HepG2 (cell line): ENCODE measurements around the gene MLLT10. TPM values are rescaled to one million over a fixed set of nuclear protein-coding genes. Genes with fewer than 3 reads are reported as not detected.
A peak's percentile ranks its signal among the peaks of the same experiment; 100 is the strongest.
"Not testable (repeated sequence)": the region's sequence is repeated elsewhere in the genome, so short reads cannot be mapped to it uniquely, and the experiment has no call there.

Experiments
- ATAC-seq: fragments of 200-7000 bp; cut with Tn5 transposase; 3 replicates; pipeline ENCODE4 v1.9.1; 2020; ENCODE audit warnings: mild to moderate bottlenecking, moderate library complexity
- BruUV-seq: library from RNA; stranded (reverse); fragments of 400-500 nt; replicated peaks from 2 replicates; lab custom pipeline; 2021; lab: Mats Ljungman, UMichigan
- CTCF ChIA-PET: fragments of 300-600 bp; formaldehyde crosslinking; extraction: SDS; loops from one replicate; lab custom pipeline; 2021; ENCODE audit warnings: low total read pairs, inconsistent platforms, low intra/inter-chr PET ratio; lab: Yijun Ruan, JAX
- POLR2A ChIA-PET: fragments of 350-600 bp; sonication (Branson Sonifier 250); formaldehyde crosslinking; loops from one replicate; lab custom pipeline; 2020; ENCODE audit warnings: antibody characterized with exemption, inconsistent platforms; lab: Yijun Ruan, JAX
- DNase-seq: peaks from one replicate; pipeline ENCODE4 v3.0.0-alpha.2; 2015; ENCODE audit warnings: low spot score
- FAIRE-seq: peaks from 3 replicates; lab custom pipeline; 2011; peaks lifted over from hg19 to GRCh38; lab: Jason Lieb, UNC
- H2AFZ ChIP-seq: one replicate; pipeline ENCODE4 v1.6.1; 2011; ENCODE audit warnings: low read length, inconsistent platforms
- H3K27ac ChIP-seq: fragments of 300-600 bp; 3 replicates; pipeline ENCODE4 v1.8.0; 2011; ENCODE audit warnings: mixed run types, mild to moderate bottlenecking, mixed read lengths, low read length, inconsistent platforms; ENCODE audit not compliant: insufficient read depth; ENCODE audit errors: extremely low read length
- H3K27me3 ChIP-seq, 2 experiments: fragments of 200-600 bp in 1 of 2; 2 replicates in 1 of 2; 3 replicates in 1 of 2; pipeline versions ENCODE4 v1.6.0 to v1.8.0; 2011; ENCODE audit warnings: low read length in 2 of 2, mild to moderate bottlenecking in 2 of 2, moderate library complexity in 2 of 2, inconsistent platforms in 1 of 2; ENCODE audit not compliant: insufficient read depth in 2 of 2, control insufficient read depth in 1 of 2
- H3K36me3 ChIP-seq, 2 experiments: fragments of 200-600 bp in 1 of 2; replicated peaks in 1 of 2; 2 replicates in 1 of 2; 3 replicates in 1 of 2; pipeline versions ENCODE4 v1.5.1 to v1.8.0; 2011; ENCODE audit warnings: low read length in 2 of 2, inconsistent platforms in 1 of 2; ENCODE audit not compliant: insufficient read depth in 2 of 2, control insufficient read depth in 1 of 2
- H3K4me1 ChIP-seq: 2 replicates; pipeline ENCODE4 v1.5.1; 2012; ENCODE audit warnings: low read length, inconsistent platforms; ENCODE audit not compliant: insufficient read depth
- H3K4me2 ChIP-seq: 2 replicates; pipeline ENCODE4 v1.6.0; 2011; ENCODE audit warnings: low read depth, low read length, inconsistent platforms
- H3K4me3 ChIP-seq, 3 experiments: fragments of 200-600 bp in 1 of 3; sonication (generic), shearing (Covaris generic) in 1 of 3; replicated peaks in 1 of 3; 2 replicates each; pipeline ENCODE4 v1.5.1; 2011 to 2016; ENCODE audit warnings: low read length in 3 of 3, inconsistent platforms in 2 of 3, low read depth in 2 of 3, mild to moderate bottlenecking in 2 of 3, control low read depth in 1 of 3, mixed read lengths in 1 of 3; ENCODE audit not compliant: insufficient read depth in 1 of 3
- H3K79me2 ChIP-seq: one replicate; pipeline ENCODE4 v1.6.1; 2011; ENCODE audit warnings: low read length, inconsistent platforms; ENCODE audit not compliant: insufficient read depth
- H3K9ac ChIP-seq: 2 replicates; pipeline ENCODE4 v1.6.0; 2011; ENCODE audit warnings: mild to moderate bottlenecking, low read depth, low read length, inconsistent platforms; ENCODE audit not compliant: insufficient read depth
- H3K9me3 ChIP-seq: 2 replicates; pipeline ENCODE4 v1.5.1; 2012; ENCODE audit warnings: mild to moderate bottlenecking, low read length
- H4K20me1 ChIP-seq: 2 replicates; pipeline ENCODE4 v1.6.0; 2011; ENCODE audit warnings: inconsistent platforms, mild to moderate bottlenecking, low read length, moderate library complexity; ENCODE audit not compliant: insufficient read depth
- FOXO4 ChIP-seq: sonication (generic); formaldehyde crosslinking; conservative IDR thresholded peaks from 2 replicates; pipeline ENCODE4 v1.8.1; 2023; ENCODE audit warnings: missing genetic modification reagents
- RBM22 ChIP-seq: fragments of 200-400 bp; formaldehyde crosslinking; optimal IDR thresholded peaks from 2 replicates; pipeline ENCODE3; 2017; ENCODE audit warnings: mild to moderate bottlenecking, low read length, moderate library complexity
- RFX1 ChIP-seq: fragments of 450-650 bp; IDR thresholded peaks from 2 replicates; pipeline ENCODE4 v1.6.1; 2017
- ZSCAN20 ChIP-seq: sonication (generic); formaldehyde crosslinking; IDR thresholded peaks from 2 replicates; pipeline ENCODE4 v1.4.0; 2020; ENCODE audit warnings: missing genetic modification reagents, mild to moderate bottlenecking, borderline replicate concordance
- WGBS: methylation state at CpG from one replicate; pipeline ENCODE4 v1.1.6; 2017; ENCODE audit warnings: low lambda C conversion rate; 5-methylcytosine and 5-hydroxymethylcytosine counted together
- in situ Hi-C: cut with HindIII; loops from 2 replicates; pipeline ENCODE4 v1.10.0; 2017; ENCODE audit warnings: low pct_unique_long_range_greater_than_20kb; ENCODE audit not compliant: extremely low pct_ligation_motif_present
- intact Hi-C: fragments of 100-400 bp; cut with micrococcal nuclease; formaldehyde crosslinking; loops from one replicate; pipeline ENCODE4 v1.10.0; 2022; ENCODE audit not compliant: unreplicated experiment
- polyA plus RNA-seq, 8 experiments: library from polyadenylated mRNA; depleted of rRNA in 3 of 8; stranded (reverse) in 7 of 8; unstranded in 1 of 8; fragments of >200 nt; fragmentation: Illumina TruSeq in 4 of 8; extraction: Trizol in 4 of 8; gene quantifications; 2 replicates each; pipeline versions ENCODE4 v1.2.1 to v1.2.3, GENCODE V29; 2011 to 2016; ENCODE audit warnings: low read depth in 4 of 8, missing spikeins in 1 of 8, mixed read lengths in 1 of 8; ENCODE audit not compliant: insufficient read depth in 1 of 8
- total RNA-seq, 5 experiments: library from RNA; depleted of rRNA; stranded (reverse); fragments of >200 nt; fragmentation: Illumina TruSeq; extraction: Trizol; gene quantifications; 2 replicates each; pipeline ENCODE4 v1.2.3, GENCODE V29; 2016; ENCODE audit warnings: low read depth in 1 of 5

The MLLT10 gene
- total and polyA plus RNA-seq, 2 of the 13 experiments (the other 11 are each of a cell fraction or from before 2014, with no cell fraction given) = 51.3 to 84.1 TPM

GRCh38 chr10:21624421-21624820, 90.4 kb downstream of the MLLT10 start:
- H3K4me2 ChIP-seq, H3K79me2 ChIP-seq, H2AFZ ChIP-seq, ATAC-seq, POLR2A ChIA-PET, BruUV-seq, H3K9me3 ChIP-seq, H3K9ac ChIP-seq, H3K4me3 ChIP-seq, DNase-seq, CTCF ChIA-PET, in situ Hi-C loops, intact Hi-C loops, H3K27me3 ChIP-seq, H4K20me1 ChIP-seq, H3K27ac ChIP-seq, FAIRE-seq: not testable (repeated sequence)
- TF ChIP-seq FOXO4 (CRISPR knock-in tag) = 0 out of 2 replicates have a peak, but pooled peaks have one; percentile 70
- TF ChIP-seq RFX1 = peak; percentile 17; the same call in 1 of the 2 replicates
- H3K4me1 ChIP-seq = peaks cover 34% of the 10 kb centered on the region
- peaks cover 9 to 39% of the 10 kb centered on the region in 2 experiments for H3K36me3 ChIP-seq
- over 99% methylated on average over 6 of the region's 6 CpGs for whole genome bisulfite sequencing

GRCh38 chr10:21624951-21625350, 90.9 kb downstream of the MLLT10 start:
- H3K9ac ChIP-seq = no peak overlapping the region
- POLR2A ChIA-PET = no interaction called here
- H2AFZ ChIP-seq = no peak overlapping the region
- H3K4me3 ChIP-seq = no peak overlapping the region
- CTCF ChIA-PET = no interaction called here
- H3K4me1 ChIP-seq = peaks cover 34% of the 10 kb centered on the region
- no peak overlapping the region for H3K27ac ChIP-seq
- TF ChIP-seq ZSCAN20 (CRISPR knock-in tag) = no peak
- TF ChIP-seq RBM22 = peak; percentile 65
- TF ChIP-seq, all 625 proteins: peak for 1
- H4K20me1 ChIP-seq = no peaks in the 10 kb centered on the region; the same call in 1 of the 2 replicates
- in situ Hi-C loops (no loop called here), intact Hi-C loops (no loop called here)
- H3K36me3 ChIP-seq = peaks cover 9 to 41% of the 10 kb centered on the region in 2 experiments
- 98% methylated on average over 6 of the region's 6 CpGs for WGBS
- no peaks in the 10 kb centered on the region for H3K9me3 ChIP-seq
- H3K4me2 ChIP-seq = no peak overlapping the region
- peaks cover 6% of the 10 kb centered on the region for H3K79me2 ChIP-seq
- FAIRE-seq (no peak), ATAC-seq (no peak), DNase-seq (no peak)
- no TSS peak for BruUV-seq
- H3K27me3 ChIP-seq = no peaks in the 10 kb centered on the region
